ENCODE results near the gene NOX5.

DNA sequence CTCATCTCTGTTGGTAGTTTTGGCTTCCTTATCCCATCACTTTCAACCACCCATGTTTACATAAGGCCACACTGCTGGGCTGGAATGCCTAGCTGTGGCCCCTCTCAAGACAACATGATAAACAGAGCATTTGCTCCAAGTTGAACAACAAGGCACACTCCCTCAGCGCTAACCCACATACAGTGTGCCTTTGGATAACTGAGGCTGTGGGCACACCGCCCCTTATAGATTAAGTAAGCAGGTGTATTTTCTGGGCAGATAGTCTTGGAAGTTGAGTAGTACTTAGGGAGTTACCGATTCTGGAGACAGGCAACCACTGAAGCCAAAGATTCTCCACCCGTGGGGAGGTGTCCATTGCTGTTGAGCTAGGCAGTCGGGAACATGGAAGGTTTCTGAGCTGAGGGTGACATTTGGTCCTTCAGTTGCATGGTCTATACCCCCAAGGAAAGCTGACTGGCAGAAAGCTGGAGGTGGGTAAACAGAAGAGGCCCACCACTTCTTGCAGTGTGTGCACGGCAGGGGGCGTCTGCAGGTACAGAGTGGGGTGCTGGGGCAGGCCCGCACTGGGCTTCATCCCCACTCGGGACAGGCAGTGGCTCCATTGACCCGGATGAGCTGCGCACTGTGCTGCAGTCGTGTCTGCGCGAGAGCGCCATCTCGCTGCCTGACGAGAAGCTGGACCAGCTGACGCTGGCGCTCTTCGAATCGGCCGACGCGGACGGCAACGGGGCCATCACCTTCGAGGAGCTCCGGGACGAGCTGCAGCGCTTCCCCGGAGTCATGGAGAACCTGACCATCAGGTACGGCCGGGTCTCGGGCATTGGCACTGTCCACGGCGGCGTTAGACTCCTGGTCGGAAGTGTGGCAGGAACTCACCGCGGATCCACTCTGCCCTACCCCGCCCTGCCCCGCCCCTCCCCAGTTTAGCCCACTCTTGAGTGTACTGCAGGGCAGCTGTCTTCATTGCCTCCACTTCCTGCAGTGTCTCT is 16.8 kb downstream of the NOX5 start:
- TF ChIP-seq, protein P1, sequence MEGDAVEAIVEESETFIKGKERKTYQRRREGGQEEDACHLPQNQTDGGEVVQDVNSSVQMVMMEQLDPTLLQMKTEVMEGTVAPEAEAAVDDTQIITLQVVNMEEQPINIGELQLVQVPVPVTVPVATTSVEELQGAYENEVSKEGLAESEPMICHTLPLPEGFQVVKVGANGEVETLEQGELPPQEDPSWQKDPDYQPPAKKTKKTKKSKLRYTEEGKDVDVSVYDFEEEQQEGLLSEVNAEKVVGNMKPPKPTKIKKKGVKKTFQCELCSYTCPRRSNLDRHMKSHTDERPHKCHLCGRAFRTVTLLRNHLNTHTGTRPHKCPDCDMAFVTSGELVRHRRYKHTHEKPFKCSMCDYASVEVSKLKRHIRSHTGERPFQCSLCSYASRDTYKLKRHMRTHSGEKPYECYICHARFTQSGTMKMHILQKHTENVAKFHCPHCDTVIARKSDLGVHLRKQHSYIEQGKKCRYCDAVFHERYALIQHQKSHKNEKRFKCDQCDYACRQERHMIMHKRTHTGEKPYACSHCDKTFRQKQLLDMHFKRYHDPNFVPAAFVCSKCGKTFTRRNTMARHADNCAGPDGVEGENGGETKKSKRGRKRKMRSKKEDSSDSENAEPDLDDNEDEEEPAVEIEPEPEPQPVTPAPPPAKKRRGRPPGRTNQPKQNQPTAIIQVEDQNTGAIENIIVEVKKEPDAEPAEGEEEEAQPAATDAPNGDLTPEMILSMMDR (conservative IDR thresholded peaks at IDR 0.05 in 1 of 2, IDR thresholded peaks at IDR 0.05 in 1 of 2; ENCODE audit: low read depth in 1 of 2, low read length in 2 of 2), result peak; percentile 43 to 64
- TF ChIP-seq EZH2 (IDR thresholded peaks at IDR 0.05; ENCODE audit: low read length, missing control alignments), result no peak
